NCI-H146 treated with DMSO at 0.1 percent for 48 hours (cell line): ENCODE data around the gene TSKU.

ENCODE experiments used
- DNase-seq: peaks from one replicate; lab custom pipeline; 2025; ENCODE audit not compliant: unreplicated experiment; lab: John Stamatoyannopoulos, UW

Gene TSKU

DNA sequence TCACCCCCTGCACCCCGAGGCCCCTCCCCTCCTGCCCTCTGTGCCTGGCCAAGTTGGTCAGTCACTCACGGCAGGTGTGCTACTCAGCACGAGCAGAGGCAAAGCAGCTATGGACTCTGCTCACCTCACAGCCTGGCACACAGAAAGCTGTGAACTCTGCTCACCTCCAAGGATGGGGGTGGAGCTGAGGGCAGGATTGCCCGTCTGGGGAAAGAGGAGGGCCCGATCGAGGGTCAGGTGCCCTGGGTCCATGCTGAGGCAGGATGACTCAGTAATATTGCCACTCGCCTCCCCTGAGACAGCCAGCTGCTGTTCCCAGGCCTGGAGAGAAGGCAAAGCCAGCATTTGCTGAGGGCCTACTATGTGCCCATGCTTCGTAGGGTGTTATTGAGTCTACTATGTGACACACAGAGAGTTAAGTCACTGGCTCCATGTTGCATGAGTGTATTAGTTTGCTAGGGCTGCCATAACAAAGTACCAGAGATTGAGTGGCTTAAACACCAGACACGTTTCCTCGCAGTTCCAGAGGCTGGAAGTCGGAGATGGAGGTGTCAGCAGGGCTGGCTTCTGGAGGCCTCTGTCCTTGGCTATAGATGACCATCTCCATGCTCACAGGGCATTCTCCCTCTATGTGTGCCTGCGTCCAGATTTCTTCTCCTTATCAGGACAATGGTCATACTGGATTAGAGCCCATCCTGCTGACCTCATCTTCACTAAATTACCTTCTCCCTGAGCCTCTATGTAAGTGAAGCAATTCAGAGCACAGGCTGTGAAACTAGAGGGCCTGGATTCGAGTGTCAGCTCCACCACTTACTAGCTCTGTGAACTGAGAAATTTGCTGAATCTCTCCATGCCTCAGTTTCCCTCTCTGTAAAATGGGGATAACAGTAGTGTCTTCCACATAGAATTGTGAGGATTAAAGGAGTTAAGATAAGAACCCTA, 13.2 kb upstream of the TSKU start:
- DNase-seq: no peak

- DNase-seq: no peak
Observed at GRCh38 chr11:76770642-76771445, 12.3 kb upstream of the TSKU start.

DNA sequence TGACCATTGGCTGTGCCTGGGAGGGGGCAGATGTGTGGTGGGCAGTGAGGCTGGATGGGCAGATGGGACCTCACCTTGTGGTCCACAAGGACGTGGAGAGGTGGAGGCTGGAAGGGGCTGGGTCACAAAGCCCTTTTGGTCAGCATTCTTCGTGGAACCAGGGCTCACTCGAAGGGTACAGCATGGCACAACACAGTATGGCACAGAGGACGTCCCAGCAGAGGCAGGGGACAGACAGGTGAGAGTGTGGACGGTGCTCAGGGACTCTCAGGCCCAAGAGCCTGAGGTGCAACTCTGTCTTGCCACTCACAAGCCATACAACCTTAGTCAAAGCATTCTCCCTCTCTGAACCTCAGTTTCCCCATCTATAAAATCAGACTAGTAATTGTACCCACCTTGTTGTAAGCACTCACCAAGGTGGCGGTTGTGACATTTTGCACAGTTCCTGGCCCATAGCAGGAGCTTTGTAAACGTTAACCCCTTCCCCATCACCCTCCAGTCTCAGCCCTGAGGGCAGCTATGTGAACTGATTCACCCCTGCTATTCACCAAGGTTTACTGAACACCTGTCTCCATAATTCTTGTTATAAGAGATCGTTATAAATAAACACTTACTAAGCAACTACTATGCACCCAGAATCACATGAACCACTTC, 11.6 kb upstream of the TSKU start:
- DNase-seq: no peak

GRCh38 chr11:76772100-76772782, 10.9 kb upstream of the TSKU start:
- DNase-seq: no peak

GRCh38 chr11:76772783-76773106, 10.4 kb upstream of the TSKU start:
- no peak for DNase-seq

DNA sequence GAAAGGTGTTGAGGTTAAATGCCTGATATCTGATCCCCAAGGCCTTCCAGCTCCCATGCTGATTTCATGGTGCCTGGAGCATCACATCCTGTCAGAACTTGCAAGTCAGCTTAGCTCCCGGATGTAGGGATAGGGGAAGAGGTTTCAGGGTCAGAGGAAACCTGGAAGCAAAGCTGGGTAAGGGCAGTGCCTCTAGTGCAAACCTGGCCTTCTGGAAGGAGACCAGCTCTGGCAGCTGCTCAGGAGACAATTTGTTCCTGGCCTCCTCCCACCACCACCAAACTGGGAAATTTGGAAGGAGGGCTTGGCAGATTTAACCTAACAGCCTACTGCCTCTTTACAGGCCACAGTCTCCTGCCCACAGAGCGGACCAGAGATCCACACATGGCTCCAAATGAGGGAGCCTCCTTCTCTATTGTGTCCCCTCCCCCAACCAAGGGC, 9.2 kb upstream of the TSKU start:
- DNase-seq: no peak

GRCh38 chr11:76776472-76776871, 6.7 kb upstream of the TSKU start:
- no peak for DNase-seq

- DNase-seq: no peak
Observed at GRCh38 chr11:76777305-76777704, 5.9 kb upstream of the TSKU start.

GRCh38 chr11:76777876-76778275, 5.3 kb upstream of the TSKU start:
- DNase-seq: no peak

GRCh38 chr11:76778874-76779273, 4.3 kb upstream of the TSKU start:
- DNase-seq: no peak

DNA sequence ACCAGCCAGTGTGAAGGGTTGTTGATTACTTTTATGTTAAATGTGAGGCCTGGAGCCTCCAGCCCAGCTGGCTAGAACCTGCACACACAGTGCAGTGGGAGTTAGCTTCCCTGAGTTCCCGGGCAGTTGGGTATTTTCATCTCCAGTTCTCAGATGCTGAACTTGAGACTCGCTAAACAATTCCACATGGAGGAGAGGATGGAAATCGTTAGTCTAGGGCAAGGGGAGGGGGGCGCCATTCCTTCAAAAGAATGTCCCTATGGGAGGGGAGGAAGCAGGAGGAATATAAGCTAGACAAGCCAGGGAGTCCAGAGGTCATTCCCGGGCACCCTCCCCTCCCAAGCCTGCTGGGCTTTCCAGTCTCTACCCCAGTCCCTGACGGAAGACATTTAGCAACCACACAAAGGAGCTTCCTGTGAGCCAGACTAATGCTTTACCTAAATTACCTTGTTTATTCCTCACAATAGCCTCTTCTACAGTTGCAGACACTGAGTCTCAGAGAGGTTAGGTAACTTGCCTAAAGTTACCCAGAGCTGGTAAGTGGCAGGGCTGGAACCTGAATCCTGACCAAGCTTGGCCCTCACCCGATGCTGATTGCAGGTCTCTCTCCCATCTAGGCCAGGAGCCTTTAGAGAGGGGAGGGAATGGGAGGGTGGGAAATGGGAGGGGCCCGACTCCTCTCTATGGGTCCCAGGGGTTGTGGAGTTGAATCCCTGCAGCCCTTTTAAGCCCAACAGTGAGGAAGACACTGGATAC, 1.9 kb upstream of the TSKU start:
- DNase-seq: no peak

DNA sequence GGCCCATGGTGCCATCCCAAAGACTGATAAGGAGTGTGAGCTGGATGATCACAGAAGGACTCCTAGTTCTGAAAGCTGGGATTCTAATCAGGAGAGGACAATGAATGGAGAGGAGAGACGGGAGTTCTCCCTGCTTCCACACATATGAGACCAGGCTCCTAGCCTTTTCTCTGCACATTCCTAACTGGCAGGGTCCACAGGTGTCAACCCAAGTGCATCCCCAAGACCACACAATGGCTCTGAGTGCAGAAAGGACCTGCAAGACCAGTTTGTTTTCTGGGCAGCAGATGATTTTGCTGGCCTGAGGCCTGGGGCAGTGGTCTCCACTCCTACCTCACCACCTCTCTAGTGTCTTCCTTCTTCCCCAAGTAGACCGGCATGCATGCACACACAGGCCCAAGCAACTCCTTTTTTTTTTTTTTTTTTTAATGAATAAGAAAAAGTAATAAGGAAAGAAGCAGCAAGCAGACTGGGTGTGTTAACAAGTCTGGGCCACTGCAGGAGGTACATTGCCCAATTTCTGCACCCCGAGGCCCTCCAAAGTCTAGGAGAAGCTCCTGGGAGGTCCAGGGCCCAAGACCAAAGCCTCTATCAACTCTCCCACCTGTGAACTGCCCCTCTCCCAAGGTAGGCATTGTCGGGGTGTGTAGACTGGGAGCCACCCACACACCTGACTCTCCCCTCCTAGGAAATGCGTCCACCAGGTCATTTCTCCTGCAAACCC, 1.2 kb upstream of the TSKU start:
- no peak for DNase-seq

DNA sequence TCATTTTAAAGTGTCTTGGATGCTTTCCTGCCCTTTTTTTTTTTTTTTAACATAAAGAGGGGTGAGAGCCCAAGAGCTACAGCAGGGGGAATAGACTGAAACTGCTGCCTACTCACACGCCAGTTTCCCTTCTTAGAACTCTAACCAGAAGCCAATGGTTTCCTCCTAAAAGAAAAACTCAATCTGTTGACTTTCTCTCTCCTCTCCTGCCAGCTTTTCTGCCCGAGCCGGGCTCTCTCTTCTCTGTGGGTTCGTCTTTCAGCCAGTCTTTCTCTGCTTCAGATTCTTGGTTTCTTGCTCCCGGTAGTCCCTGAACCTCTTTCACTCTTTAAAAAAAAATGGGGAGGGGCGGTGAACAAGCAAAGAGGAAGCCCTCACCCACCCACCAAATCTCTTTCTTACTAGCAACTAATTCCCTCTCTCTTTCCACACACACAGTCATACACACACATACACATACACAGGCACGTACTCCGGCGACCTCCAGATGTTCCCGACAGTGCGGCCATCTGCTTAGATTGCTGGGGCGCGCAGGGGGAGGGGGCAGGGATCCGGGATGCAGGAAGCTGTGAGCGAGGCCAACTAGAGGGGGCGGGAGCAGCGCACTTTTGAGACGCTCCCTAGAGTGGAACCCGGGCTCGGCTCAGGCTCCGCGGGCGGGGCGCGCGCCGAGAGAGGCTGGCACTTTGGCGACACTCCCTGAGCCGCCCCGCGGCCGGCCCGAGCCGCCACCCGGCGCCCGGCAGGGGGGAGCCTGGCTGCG, 444 bp upstream of the TSKU start:
- DNase-seq: peak; percentile 33

DNA sequence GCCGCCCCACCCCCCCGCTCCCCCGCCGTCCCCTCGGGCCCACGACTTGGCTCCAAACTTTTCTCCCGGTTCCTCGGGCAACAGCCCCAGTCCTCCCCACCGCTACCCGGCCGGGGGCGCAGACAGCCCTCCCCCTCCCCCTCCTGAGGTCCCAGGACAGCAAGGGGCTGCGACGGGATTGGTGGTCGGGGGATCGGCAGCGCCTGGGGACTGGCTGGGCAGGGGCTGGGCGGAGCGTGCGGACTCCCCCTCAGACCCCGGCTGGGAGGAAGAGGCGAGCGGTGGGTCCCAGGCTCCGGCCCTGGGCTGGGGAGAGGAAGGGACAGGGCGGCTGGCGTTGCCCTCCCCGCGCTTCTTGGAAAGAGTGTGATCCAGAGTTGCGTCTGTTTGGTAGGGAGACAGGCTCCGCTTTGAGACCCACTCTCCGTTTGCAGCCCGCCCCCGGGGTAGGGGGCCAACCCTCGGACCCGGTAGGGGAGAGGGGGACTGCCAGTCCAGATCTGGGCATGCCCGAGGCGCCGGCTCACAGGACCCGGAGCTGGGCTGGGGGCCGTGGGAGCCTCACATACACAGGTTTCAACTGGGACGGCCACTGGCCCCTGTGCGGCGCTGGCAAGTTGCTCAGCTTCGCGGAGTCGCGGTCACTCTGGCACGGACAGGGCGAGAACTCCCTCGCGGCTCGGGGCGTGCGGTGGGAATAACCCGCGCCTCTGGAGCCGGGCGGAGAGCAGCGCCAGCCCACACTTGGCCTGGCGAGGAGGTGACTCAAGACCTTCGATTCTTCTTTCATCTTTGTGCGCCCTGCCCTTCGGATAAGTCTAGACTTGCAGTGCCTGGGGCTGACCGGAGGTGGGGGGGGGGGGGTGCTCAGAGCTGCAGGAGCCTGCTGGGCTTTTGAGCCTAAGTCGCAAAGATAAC, 999 bp downstream of the TSKU start:
- DNase-seq: no peak

DNA sequence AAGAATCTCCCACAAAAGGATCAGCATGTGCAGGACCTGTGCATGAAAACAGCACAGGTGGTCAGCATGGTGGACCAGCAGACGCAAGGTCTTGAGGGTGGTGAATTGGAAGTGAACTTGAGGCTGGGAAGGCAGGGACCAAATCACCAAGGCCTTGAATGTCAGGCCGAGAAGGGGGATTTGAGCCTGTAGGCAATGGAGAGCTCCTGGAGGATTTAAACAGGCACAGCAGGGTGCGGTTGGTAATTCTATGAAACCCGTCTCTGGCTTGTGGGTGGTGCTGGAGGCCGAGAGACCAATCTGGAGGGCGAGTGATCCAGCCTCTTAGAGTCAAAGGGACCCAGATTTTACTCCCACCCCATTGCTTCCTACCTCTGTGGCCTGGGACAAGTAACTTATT, 2.4 kb downstream of the TSKU start:
- no peak for DNase-seq

GRCh38 chr11:76786016-76786415, 2.9 kb downstream of the TSKU start:
- DNase-seq: no peak

DNA sequence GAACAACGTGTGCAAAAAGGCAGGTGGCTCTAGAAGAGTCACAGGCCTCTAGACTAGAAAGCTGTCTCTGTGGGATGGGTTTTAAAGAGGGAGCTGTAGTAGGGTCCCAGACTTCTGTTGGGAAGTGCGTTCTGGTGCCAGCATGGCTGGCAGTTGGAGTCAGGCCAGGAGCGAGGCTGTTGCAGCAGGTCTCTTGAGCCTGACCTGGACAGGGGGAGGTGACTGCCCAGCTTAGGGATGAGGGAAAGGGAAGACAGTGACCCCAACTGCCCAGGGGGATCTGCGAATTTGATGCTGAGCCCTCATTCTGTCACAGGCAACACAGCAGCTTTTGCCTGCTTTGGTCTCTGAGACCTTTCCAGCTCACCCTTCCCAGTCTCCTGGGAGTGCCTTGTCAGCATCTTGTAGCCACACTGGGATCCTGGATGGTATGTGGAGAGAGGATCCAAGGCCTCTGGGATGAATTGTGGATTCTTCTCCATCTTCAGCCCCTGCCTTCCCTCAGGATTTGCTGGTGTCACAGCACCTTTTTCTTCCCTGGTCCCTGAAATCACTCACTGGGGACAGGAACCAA, 3.4 kb downstream of the TSKU start:
- DNase-seq: no peak

DNA sequence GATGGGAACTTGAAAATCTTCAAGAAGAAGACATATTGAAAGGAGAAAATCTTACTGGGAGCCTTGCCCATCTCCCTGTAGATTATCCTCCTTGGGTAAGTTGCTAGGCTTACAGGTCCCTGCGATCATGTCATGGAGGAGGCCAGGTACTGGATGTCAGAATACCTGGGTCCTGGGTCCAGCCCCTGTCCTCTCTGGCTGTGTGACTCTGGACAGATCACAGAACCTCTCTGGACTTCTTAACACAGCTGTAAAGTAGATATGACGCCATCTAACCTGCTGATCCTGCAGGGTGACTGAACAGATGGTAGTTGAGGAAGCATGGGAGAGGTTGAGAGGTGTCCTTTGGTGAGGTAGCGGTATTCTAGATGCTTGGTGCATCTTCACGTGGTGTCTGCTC, 4.1 kb downstream of the TSKU start:
- DNase-seq: no peak
